GM10847 (cell line): ENCODE results near the gene RETN.

Experiments
- POLR2A ChIP-seq: IDR thresholded peaks from 2 replicates; pipeline ENCODE4 v1.6.1; 2011; ENCODE audit not compliant: insufficient read length; ENCODE audit errors: extremely low read depth

The RETN gene

GRCh38 chr19:7704280-7705060 lies 35.6 kb downstream of the RETN start:
- TF ChIP-seq POLR2A: no peak

- TF ChIP-seq POLR2A: no peak
These were observed 36.7 kb downstream of the RETN start for GRCh38 chr19:7705387-7706187.

GRCh38 chr19:7706188-7706954 lies 37.5 kb downstream of the RETN start:
- TF ChIP-seq POLR2A: no peak

- TF ChIP-seq POLR2A: no peak
These were observed 38.2 kb downstream of the RETN start for GRCh38 chr19:7706955-7707456.

GRCh38 chr19:7709932-7710460 lies 41.1 kb downstream of the RETN start:
- no peak for TF ChIP-seq POLR2A

GRCh38 chr19:7710616-7711015 lies 41.8 kb downstream of the RETN start:
- no peak for TF ChIP-seq POLR2A

GRCh38 chr19:7715671-7716070 lies 46.8 kb downstream of the RETN start:
- no peak for TF ChIP-seq POLR2A

GRCh38 chr19:7716762-7717161 lies 47.9 kb downstream of the RETN start:
- no peak for TF ChIP-seq POLR2A

- TF ChIP-seq POLR2A: no peak
These were observed 49.8 kb downstream of the RETN start for GRCh38 chr19:7718668-7719067.
